Measurements from ENCODE around the gene PARD3B. TPM values are rescaled to one million over a fixed set of nuclear protein-coding genes. Genes with fewer than 3 reads are reported as not detected.

Gene PARD3B
- total and polyA plus RNA-seq, 5 donors: 3.0 to 18.6 (median 15.6) TPM

DNA sequence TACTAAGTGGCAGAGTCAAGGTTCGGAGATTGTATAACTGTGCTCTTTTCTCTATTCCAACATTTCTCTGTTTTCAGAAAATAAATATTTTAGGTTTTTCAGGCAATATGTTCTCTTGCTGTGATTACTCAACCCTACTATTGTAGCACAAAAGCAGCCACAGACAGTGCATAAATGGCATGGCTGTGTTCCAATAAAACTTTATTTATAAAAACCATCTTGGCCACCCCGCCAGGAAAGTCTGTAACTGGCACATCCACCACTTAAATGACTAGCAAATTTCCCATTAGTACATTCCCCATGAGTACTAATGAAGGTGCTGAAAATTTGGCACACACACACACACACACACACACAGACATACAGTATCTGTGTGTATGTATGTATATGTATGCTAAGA is 30.8 kb upstream of the PARD3B start:
- 95% methylated on average over 2 of the region's 2 CpGs for WGBS

DNA sequence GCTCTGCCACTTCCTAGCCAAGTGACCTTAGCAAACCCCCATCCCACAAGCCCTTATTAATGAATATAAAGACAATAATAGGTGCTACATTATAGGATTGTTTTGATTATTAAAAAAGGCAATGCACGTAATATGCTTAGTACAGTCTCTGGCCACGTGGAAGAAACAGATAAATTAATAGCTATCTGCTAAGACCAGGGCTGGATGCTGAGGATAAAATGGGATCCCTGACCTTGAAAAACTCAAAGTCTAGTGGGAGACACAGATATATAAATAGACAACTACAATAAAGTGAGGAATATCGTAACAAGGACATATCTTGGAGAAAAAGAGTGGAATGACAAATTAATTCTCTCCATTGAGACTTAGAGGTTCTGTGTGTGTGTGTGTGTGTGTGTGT is 29.9 kb upstream of the PARD3B start:
- 76% methylated on average over 3 of the region's 3 CpGs for WGBS
- no peak for DNase-seq
- no peak overlapping the region for H3K4me3 ChIP-seq (ENCODE audit: low read length)
- intact Hi-C loops (cut with DNase I): no loop called here
- no peaks in the 10 kb centered on the region for H3K4me1 ChIP-seq (ENCODE audit: control insufficient read depth, insufficient read depth, low read length)
- ATAC-seq: no peak
- no peaks in the 10 kb centered on the region for H3K27me3 ChIP-seq (ENCODE audit: control insufficient read depth, insufficient read depth)
- H3K27ac ChIP-seq (ENCODE audit: low read length): no peak overlapping the region
- H3K9me3 ChIP-seq (ENCODE audit: control insufficient read depth, low read length): no peaks in the 10 kb centered on the region

More for the DNA sequence above, 30.8 kb upstream of the PARD3B start:
- Histone ChIP-seq H3K4me3 (ENCODE audit: low read length) (no peak overlapping the region), H3K9me3 (ENCODE audit: control insufficient read depth, low read length) (no peaks in the 10 kb centered on the region), H3K27me3 (ENCODE audit: control insufficient read depth, insufficient read depth) (no peaks in the 10 kb centered on the region), H3K4me1 (ENCODE audit: control insufficient read depth, insufficient read depth, low read length) (no peaks in the 10 kb centered on the region), H3K27ac (ENCODE audit: low read length) (no peak overlapping the region)
- intact Hi-C loops (cut with DNase I): no loop called here
- ATAC-seq (no peak), DNase-seq (no peak)

DNA sequence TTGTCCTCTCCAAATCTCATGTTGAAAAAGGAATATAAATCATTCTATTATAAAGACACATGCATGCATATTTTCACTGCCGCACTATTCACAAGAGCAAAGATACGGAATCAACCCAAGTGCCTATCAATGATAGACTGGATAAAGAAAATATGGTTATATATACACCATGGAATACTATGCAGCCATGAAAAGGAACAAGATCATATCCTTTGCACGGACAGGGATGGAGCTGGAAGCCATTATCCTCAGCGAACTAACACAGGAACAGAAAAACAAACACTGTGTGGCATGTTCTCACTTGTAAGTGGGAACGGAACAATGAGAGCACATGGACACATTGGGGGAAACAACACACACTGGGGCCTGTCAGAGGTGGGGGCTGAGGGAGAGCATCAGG is 28.1 kb upstream of the PARD3B start:
- no peaks in the 10 kb centered on the region for H3K9me3 ChIP-seq (ENCODE audit: control insufficient read depth, low read length)
- H3K4me3 ChIP-seq (ENCODE audit: low read length): no peak overlapping the region
- H3K27ac ChIP-seq (ENCODE audit: low read length): no peak overlapping the region
- no peak for ATAC-seq
- H3K27me3 ChIP-seq (ENCODE audit: control insufficient read depth, insufficient read depth): no peaks in the 10 kb centered on the region
- intact Hi-C loops (cut with DNase I): no loop called here
- DNase-seq: no peak
- no peaks in the 10 kb centered on the region for H3K4me1 ChIP-seq (ENCODE audit: control insufficient read depth, insufficient read depth, low read length)
- 94% methylated on average over 5 of the region's 5 CpGs for WGBS

DNA sequence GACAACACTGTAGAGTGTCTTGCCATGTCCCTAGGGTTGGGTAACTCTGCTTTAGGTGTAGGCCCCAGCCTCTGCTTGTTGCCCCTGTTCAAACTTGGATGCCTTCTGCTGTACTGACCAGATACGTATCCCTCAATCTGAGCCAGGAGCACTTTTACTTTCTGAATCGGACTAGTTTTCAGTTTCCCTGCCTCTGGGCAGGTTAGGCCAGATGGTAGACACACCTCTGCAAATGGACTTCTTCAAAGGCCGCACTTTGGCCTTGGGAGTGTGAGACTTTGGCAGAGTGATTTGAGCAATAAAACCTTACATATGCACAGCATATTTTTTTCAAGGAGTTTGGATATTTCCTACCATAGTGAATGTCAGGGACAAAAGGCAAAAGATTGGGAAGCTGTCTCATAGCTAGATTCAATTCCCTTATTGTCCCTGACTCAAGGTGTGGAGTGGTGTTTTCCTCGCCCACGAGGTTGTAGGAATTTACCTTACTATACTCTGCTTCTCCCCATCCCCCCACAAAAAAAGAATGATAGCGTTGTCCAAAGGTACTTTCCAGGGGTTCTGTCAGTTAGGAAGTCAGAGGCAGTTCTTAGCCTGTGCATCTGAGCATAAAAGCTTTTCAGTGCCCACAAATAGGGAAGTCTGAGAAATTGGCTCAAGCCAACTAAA is 15.3 kb upstream of the PARD3B start:
- H3K27me3 ChIP-seq (ENCODE audit: control insufficient read depth, insufficient read depth): no peaks in the 10 kb centered on the region
- DNase-seq: no peak
- no peak overlapping the region for H3K27ac ChIP-seq (ENCODE audit: low read length)
- 84% methylated on average over 6 of the region's 6 CpGs for WGBS
- ATAC-seq: peak in 1 of 2 donors; percentile 48
- no peak overlapping the region for H3K4me3 ChIP-seq (ENCODE audit: low read length)
- no peaks in the 10 kb centered on the region for H3K9me3 ChIP-seq (ENCODE audit: control insufficient read depth, low read length)
- intact Hi-C loops (cut with DNase I): no loop called here
- H3K4me1 ChIP-seq (ENCODE audit: control insufficient read depth, insufficient read depth, low read length): no peaks in the 10 kb centered on the region

DNA sequence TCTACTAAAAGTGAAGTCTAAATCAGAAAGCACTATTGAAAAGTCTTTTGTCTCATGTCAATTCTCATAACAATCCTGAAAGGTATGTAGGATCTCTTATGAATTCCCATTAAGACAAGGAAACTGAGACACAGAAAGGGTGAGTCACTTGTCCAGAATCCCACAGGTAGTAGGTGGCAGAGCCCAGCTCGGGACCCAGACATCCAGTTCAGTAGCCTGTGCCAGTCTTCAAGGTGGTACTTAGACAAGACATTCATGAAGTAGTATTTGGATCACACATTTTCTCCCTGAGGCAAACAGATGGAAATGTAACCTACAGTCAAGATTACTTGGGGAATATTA is 14.8 kb upstream of the PARD3B start:
- H3K4me1 ChIP-seq (ENCODE audit: control insufficient read depth, insufficient read depth, low read length): no peaks in the 10 kb centered on the region
- no peaks in the 10 kb centered on the region for H3K9me3 ChIP-seq (ENCODE audit: control insufficient read depth, low read length)
- 94% methylated on average over 1 of the region's 1 CpG for WGBS
- no peak overlapping the region for H3K4me3 ChIP-seq (ENCODE audit: low read length)
- no peak overlapping the region for H3K27ac ChIP-seq (ENCODE audit: low read length)
- ATAC-seq (no peak), DNase-seq (no peak)
- intact Hi-C loops (cut with DNase I): no loop called here
- H3K27me3 ChIP-seq (ENCODE audit: control insufficient read depth, insufficient read depth): no peaks in the 10 kb centered on the region

DNA sequence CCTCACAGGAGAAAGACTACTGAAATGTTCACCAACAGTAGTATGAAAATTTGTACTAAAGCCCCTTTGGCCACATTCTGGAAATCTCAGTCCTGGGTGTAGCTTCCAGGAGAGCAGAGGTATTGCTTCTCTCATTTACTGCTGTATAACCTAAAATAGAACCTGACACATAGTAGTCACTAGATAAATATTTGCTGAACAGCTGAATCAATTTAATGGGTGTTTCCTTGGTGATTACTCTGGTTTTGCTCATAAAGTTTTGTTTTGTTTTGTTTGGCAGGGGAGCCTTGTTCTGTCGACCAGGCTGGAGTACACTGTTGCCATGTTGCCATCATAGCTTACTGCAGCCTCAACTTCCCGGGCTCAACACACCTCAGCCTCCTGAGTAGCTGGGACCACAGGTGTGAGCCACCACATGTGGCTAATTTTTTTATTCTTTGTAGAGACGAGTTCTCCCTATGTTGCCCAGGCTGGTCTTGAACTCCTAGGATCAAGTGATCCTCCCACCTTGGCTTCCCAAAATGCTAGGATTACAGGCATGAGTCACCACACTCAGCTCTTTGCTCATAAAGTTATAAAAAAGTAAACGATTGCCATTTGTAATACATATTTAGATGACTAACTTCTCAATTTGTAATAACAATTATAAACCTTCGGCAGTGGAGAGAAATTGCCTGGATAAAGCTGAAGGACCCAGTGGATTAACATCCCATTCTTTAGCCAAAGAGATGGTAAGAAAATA is 11.5 kb upstream of the PARD3B start:
- H3K4me3 ChIP-seq (ENCODE audit: low read length): no peak overlapping the region
- intact Hi-C loops (cut with DNase I): no loop called here
- 85% methylated on average over 5 of the region's 5 CpGs for WGBS
- DNase-seq: no peak
- H3K9me3 ChIP-seq (ENCODE audit: control insufficient read depth, low read length): no peaks in the 10 kb centered on the region
- ATAC-seq: no peak
- H3K4me1 ChIP-seq (ENCODE audit: control insufficient read depth, insufficient read depth, low read length): no peaks in the 10 kb centered on the region
- H3K27me3 ChIP-seq (ENCODE audit: control insufficient read depth, insufficient read depth): no peaks in the 10 kb centered on the region
- no peak overlapping the region for H3K27ac ChIP-seq (ENCODE audit: low read length)

DNA sequence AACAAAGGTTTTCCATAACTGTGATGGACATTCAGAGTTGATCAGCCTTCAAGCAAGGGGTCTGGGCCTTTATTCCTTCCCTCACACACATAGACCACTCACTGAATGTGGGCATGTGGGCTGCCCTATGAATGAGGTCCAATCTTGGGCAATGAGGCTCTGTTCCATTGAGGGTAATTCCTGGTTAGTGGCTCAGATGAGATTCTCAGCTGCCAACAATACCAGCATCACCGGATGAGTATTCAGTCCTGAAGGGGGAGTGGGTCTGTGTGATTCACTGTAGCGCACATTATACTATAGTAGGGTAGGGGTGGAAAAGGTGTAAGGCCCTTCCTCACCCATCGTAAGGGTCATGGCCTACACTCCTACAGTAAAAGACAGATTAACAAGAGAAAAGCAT is 9.9 kb upstream of the PARD3B start:
- intact Hi-C loops (cut with DNase I): no loop called here
- no peak overlapping the region for H3K27ac ChIP-seq (ENCODE audit: low read length)
- H3K27me3 ChIP-seq (ENCODE audit: control insufficient read depth, insufficient read depth): no peaks in the 10 kb centered on the region
- no peak overlapping the region for H3K4me3 ChIP-seq (ENCODE audit: low read length)
- H3K4me1 ChIP-seq (ENCODE audit: control insufficient read depth, insufficient read depth, low read length): no peaks in the 10 kb centered on the region
- ATAC-seq: no peak
- no peak for DNase-seq
- 96% methylated on average over 3 of the region's 3 CpGs for WGBS
- no peaks in the 10 kb centered on the region for H3K9me3 ChIP-seq (ENCODE audit: control insufficient read depth, low read length)

DNA sequence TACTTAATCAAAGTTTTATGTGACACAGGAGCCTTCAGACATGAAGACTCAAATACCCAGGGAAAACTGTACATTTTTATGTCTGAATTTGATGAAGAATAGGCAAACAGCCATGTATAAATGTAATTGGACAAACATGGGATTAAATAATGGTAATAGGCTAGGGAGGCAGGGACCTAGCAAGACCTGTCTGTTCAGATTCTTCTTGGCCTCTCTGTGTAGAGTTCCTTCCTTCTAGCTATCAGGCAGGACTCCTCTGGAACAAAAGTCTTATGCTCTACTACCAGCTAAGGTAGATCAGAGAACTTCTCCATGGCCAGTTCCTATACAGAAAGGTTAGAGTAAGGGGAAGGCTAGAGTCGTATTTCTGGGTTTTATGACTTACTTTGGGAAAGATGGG is 9.5 kb upstream of the PARD3B start:
- ATAC-seq (no peak), DNase-seq (no peak)
- WGBS: 92% methylated on average over 1 of the region's 1 CpG
- Histone ChIP-seq H3K9me3 (ENCODE audit: control insufficient read depth, low read length) (no peaks in the 10 kb centered on the region), H3K4me3 (ENCODE audit: low read length) (no peak overlapping the region), H3K4me1 (ENCODE audit: control insufficient read depth, insufficient read depth, low read length) (no peaks in the 10 kb centered on the region), H3K27ac (ENCODE audit: low read length) (no peak overlapping the region), H3K27me3 (ENCODE audit: control insufficient read depth, insufficient read depth) (no peaks in the 10 kb centered on the region)
- intact Hi-C loops (cut with DNase I): no loop called here

DNA sequence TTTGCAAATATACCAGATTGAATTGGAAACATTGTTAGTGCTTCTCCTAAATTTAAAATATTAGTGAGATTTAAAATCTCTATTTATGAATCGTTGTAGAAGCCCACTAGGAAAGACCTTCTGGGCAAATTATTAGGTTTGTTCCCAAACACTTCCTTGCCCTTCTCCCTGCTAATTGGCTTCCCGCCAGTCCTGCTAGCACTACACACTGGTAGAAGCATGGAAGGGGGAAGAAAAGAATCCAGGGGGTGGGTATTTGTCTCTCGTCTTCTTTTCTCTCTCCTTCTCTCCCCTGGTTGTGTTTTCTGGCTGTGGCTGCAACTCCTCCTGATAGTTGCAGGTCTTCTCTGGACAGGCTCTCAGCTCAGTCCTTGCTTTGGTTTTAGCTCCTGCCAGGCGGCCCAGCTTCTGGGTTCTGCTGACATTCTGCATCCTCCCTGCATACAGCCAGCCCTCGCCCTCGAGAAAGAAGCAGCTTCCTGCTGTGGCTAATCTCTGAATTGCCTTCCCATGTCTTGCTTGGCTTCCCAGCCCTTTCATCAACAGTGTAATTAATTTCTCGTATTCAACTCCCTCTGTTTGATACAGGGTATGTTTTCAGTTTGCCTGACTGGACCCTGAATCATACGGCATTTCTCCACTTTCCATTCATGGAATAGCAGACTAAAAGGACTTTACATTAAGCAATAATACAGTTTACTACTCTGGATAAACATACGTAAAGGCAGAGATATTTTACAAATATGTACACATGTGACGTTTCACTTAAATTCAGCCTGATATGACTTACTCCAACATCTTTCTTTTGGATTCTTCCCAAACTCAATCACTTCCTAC is 6.9 kb upstream of the PARD3B start:
- DNase-seq (peak; percentile 40 to 82 (median 47)), ATAC-seq (peak; percentile 53 to 57)
- H3K4me3 ChIP-seq (ENCODE audit: low read length): no peak overlapping the region
- H3K27me3 ChIP-seq (ENCODE audit: control insufficient read depth, insufficient read depth): no peaks in the 10 kb centered on the region
- intact Hi-C loops (cut with DNase I): no loop called here
- no peak overlapping the region for H3K27ac ChIP-seq (ENCODE audit: low read length)
- WGBS: 44% methylated on average over 10 of the region's 10 CpGs
- H3K4me1 ChIP-seq (ENCODE audit: control insufficient read depth, insufficient read depth, low read length): no peaks in the 10 kb centered on the region
- no peaks in the 10 kb centered on the region for H3K9me3 ChIP-seq (ENCODE audit: control insufficient read depth, low read length)

DNA sequence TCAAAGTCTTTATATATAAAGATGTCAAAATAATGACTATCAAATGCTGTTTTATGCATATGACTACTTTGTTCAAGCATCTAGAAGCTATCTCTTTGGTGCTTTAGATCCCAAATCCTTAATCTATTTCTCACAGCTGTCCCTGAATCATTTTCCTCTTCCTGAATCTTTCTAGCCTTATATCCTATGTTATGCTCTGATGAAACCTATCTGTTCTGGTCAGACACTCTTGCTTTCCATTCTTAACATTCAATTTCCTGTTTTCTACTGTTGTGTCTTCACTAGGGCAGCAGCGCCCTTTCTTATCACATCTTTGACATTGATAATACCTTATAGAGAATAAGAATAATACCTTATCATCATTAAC is 6.3 kb upstream of the PARD3B start:
- intact Hi-C loops (cut with DNase I): no loop called here
- ATAC-seq: no peak
- no peak for DNase-seq
- Histone ChIP-seq H3K4me1 (ENCODE audit: control insufficient read depth, insufficient read depth, low read length) (no peaks in the 10 kb centered on the region), H3K27me3 (ENCODE audit: control insufficient read depth, insufficient read depth) (no peaks in the 10 kb centered on the region), H3K9me3 (ENCODE audit: control insufficient read depth, low read length) (no peaks in the 10 kb centered on the region), H3K27ac (ENCODE audit: low read length) (no peak overlapping the region), H3K4me3 (ENCODE audit: low read length) (no peak overlapping the region)
- 90% methylated on average over 1 of the region's 1 CpG for WGBS

DNA sequence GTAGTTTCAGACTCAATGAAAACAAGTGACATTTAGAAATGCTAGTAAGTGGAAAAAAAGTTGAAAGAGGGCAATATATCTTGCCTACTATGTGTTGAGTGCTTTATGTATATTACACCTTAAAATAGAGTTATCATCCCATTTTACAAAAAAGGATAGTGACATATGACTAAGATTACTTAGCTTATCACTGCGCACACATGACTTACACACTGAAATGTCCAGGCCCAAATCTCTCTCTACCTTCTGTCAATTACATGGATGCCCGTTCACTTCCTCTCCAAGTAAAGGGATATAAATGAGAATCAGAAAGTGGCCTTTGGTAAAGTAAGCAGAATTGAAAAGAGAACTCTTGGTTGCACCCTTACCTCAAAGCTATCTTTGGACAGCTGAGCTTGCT is 3.6 kb upstream of the PARD3B start:
- no peak for DNase-seq
- Histone ChIP-seq H3K4me1 (ENCODE audit: control insufficient read depth, insufficient read depth, low read length) (no peaks in the 10 kb centered on the region), H3K27ac (ENCODE audit: low read length) (no peak overlapping the region), H3K4me3 (ENCODE audit: low read length) (no peak overlapping the region), H3K27me3 (ENCODE audit: control insufficient read depth, insufficient read depth) (no peaks in the 10 kb centered on the region), H3K9me3 (ENCODE audit: control insufficient read depth, low read length) (no peaks in the 10 kb centered on the region)
- intact Hi-C loops (cut with DNase I): loop anchor here in 1 of 4 donors (10.0 kb wide), 1 partner anchor 143 kb away; no protein-coding TSS in a partner anchor
- 96% methylated on average over 2 of the region's 2 CpGs for WGBS
- no peak for ATAC-seq

All from right cardiac atrium (tissue), 5 donors.